GM19043 (cell line): ENCODE data around the gene GAL.

Source experiments
- ATAC-seq: cut with Tn5 transposase; IDR thresholded peaks from one replicate; pipeline ENCODE4 v1.9.1; 2021; ENCODE audit warnings: low read depth; ENCODE audit not compliant: unreplicated experiment

The GAL gene

GRCh38 chr11:68678031-68678441 is 6.3 kb upstream of the GAL start:
- no peak for ATAC-seq

- no peak for ATAC-seq
Measured at GRCh38 chr11:68680541-68681231, 3.7 kb upstream of the GAL start.

GRCh38 chr11:68682531-68682961 is 1.8 kb upstream of the GAL start:
- ATAC-seq, result no peak

- ATAC-seq, result no peak
Measured at GRCh38 chr11:68683121-68683520, 1.2 kb upstream of the GAL start.

- ATAC-seq, result no peak
Measured at GRCh38 chr11:68683536-68684384, 584 bp upstream of the GAL start.

- no peak for ATAC-seq
Measured at GRCh38 chr11:68685656-68686380, 1.5 kb downstream of the GAL start.

GRCh38 chr11:68686486-68686885 is 2.1 kb downstream of the GAL start:
- no peak for ATAC-seq

- ATAC-seq, result no peak
Measured at GRCh38 chr11:68687311-68687710, 3.0 kb downstream of the GAL start.

GRCh38 chr11:68687986-68688385 is 3.6 kb downstream of the GAL start:
- no peak for ATAC-seq

- no peak for ATAC-seq
Measured at GRCh38 chr11:68688881-68689280, 4.5 kb downstream of the GAL start.

GRCh38 chr11:68689737-68690625 is 5.6 kb downstream of the GAL start:
- ATAC-seq, result no peak

- ATAC-seq, result no peak
Measured at GRCh38 chr11:68690671-68691401, 6.5 kb downstream of the GAL start.

- ATAC-seq, result no peak
Measured at GRCh38 chr11:68691402-68691784, 7.0 kb downstream of the GAL start.

GRCh38 chr11:68692115-68692514 is 7.8 kb downstream of the GAL start:
- no peak for ATAC-seq

GRCh38 chr11:68692871-68693483 is 8.6 kb downstream of the GAL start:
- ATAC-seq, result no peak

- no peak for ATAC-seq
Measured at GRCh38 chr11:68693484-68693882, 9.1 kb downstream of the GAL start.

- no peak for ATAC-seq
Measured at GRCh38 chr11:68694431-68695297, 10.3 kb downstream of the GAL start.

GRCh38 chr11:68695531-68695930 is 11.2 kb downstream of the GAL start:
- ATAC-seq, result no peak
